Hepatocyte (in vitro differentiated cells): ENCODE data around the gene SLC25A12. TPM values are rescaled to one million over a fixed set of nuclear protein-coding genes. Genes with fewer than 3 reads are reported as not detected.

Experiments
- DNase-seq: peaks from one replicate; pipeline ENCODE4 v3.0.0-alpha.2; 2016; ENCODE audit warnings: low spot score
- H2AFZ ChIP-seq: fragments of 200-600 bp; sonication (generic); 2 replicates; pipeline ENCODE4 v1.6.0; 2016; ENCODE audit warnings: antibody characterized with exemption, mild to moderate bottlenecking
- H3K27ac ChIP-seq: fragments of 200-600 bp; sonication (generic); 2 replicates; pipeline ENCODE4 v1.5.1; 2016; ENCODE audit warnings: mild to moderate bottlenecking
- H3K27me3 ChIP-seq: fragments of 200-600 bp; sonication (generic); 2 replicates; pipeline ENCODE4 v1.6.1; 2016
- H3K36me3 ChIP-seq: fragments of 200-600 bp; sonication (generic); replicated peaks from 2 replicates; pipeline ENCODE4 v1.5.1; 2016; ENCODE audit warnings: low read depth; ENCODE audit not compliant: insufficient read depth
- H3K4me1 ChIP-seq: fragments of 200-600 bp; sonication (generic); 2 replicates; pipeline ENCODE4 v1.5.1; 2016; ENCODE audit warnings: mild to moderate bottlenecking, moderate library complexity; ENCODE audit not compliant: insufficient read depth
- H3K4me2 ChIP-seq: fragments of 200-600 bp; sonication (generic); 2 replicates; pipeline ENCODE4 v1.6.0; 2016
- H3K4me3 ChIP-seq: fragments of 200-600 bp; sonication (generic); 2 replicates; pipeline ENCODE4 v1.5.1; 2016; ENCODE audit warnings: mild to moderate bottlenecking
- H3K79me2 ChIP-seq: fragments of 200-600 bp; sonication (generic); 2 replicates; pipeline ENCODE4 v1.6.0; 2017; ENCODE audit warnings: mild to moderate bottlenecking
- H3K9me2 ChIP-seq: fragments of 200-600 bp; sonication (generic); replicated peaks from 2 replicates; pipeline ENCODE4 v1.6.0; 2017; ENCODE audit warnings: mild to moderate bottlenecking; ENCODE audit not compliant: insufficient read depth
- H3K9me3 ChIP-seq: fragments of 200-600 bp; sonication (generic); 2 replicates; pipeline ENCODE4 v1.5.1; 2016; ENCODE audit warnings: low read depth, mild to moderate bottlenecking
- H4K20me1 ChIP-seq: fragments of 200-600 bp; sonication (generic); 2 replicates; pipeline ENCODE4 v1.6.0; 2016; ENCODE audit warnings: mild to moderate bottlenecking; ENCODE audit not compliant: insufficient read depth, poor library complexity, severe bottlenecking
- EZH2 ChIP-seq: fragments of 200-600 bp; sonication (generic); IDR thresholded peaks from 2 replicates; pipeline ENCODE4 v1.6.1; 2016; ENCODE audit warnings: antibody characterized with exemption, mild to moderate bottlenecking, borderline replicate concordance
- EZH2phosphoT487 ChIP-seq: fragments of 200-600 bp; sonication (generic); IDR thresholded peaks from one replicate; pipeline ENCODE4 v1.6.1; 2018; ENCODE audit warnings: antibody characterized with exemption, mild to moderate bottlenecking, low read depth, moderate library complexity; ENCODE audit not compliant: unreplicated experiment, severe bottlenecking
- WGBS: methylation state at CpG from one replicate; pipeline ENCODE4 v1.1.6; 2016; ENCODE audit warnings: low lambda C conversion rate; ENCODE audit errors: missing lambda C conversion rate; 5-methylcytosine and 5-hydroxymethylcytosine counted together
- polyA plus RNA-seq: library from polyadenylated mRNA; unstranded; fragments of >200 nt; fragmentation: Nextera tagmentation; extraction: Ambion mirVana; gene quantifications from 2 replicates; pipeline ENCODE4 v1.2.1, GENCODE V29; 2016
- total RNA-seq: library from RNA; depleted of rRNA; stranded (reverse); fragments of >200 nt; gene quantifications from 2 replicates; pipeline ENCODE4 v1.2.3, GENCODE V29; 2014
- TF ChIP-seq, protein P1 (sequence below): fragments of 200-600 bp; sonication (generic); IDR thresholded peaks from 2 replicates; pipeline ENCODE4 v1.5.1; 2016; ENCODE audit warnings: antibody characterized with exemption, mild to moderate bottlenecking; ENCODE audit not compliant: poor library complexity

The SLC25A12 gene
- total and polyA plus RNA-seq, 2 experiments from 2014 or later, result 7.1 to 11.1 TPM

DNA sequence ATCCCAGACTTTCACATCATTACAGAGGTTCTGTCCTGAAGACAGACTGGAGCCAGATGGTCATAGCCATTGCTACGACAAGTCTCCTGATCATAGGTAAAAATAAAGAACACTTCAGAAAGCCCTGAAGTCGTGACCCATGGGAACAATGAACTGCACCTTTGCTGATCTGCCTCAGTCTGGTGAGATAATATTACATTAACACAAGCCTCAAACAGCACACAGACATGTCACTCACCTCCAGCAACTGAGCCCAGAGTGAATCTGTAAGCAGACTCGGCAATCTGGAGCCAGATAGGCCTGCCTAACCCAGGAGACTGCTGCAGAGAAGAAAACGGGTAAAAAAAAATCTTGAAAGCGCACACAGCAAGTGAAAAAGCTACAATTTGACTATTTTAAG, 79.2 kb downstream of the SLC25A12 start:
- TF ChIP-seq EZH2 (no peak), EZH2phosphoT487 (no peak)
- TF ChIP-seq, protein P1, sequence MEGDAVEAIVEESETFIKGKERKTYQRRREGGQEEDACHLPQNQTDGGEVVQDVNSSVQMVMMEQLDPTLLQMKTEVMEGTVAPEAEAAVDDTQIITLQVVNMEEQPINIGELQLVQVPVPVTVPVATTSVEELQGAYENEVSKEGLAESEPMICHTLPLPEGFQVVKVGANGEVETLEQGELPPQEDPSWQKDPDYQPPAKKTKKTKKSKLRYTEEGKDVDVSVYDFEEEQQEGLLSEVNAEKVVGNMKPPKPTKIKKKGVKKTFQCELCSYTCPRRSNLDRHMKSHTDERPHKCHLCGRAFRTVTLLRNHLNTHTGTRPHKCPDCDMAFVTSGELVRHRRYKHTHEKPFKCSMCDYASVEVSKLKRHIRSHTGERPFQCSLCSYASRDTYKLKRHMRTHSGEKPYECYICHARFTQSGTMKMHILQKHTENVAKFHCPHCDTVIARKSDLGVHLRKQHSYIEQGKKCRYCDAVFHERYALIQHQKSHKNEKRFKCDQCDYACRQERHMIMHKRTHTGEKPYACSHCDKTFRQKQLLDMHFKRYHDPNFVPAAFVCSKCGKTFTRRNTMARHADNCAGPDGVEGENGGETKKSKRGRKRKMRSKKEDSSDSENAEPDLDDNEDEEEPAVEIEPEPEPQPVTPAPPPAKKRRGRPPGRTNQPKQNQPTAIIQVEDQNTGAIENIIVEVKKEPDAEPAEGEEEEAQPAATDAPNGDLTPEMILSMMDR, result no peak
- Histone ChIP-seq H3K9me3 (no peaks in the 10 kb centered on the region), H4K20me1 (no peaks in the 10 kb centered on the region), H3K79me2 (no peaks in the 10 kb centered on the region), H3K36me3 (no peaks in the 10 kb centered on the region), H3K27ac (no peak overlapping the region), H3K4me1 (no peaks in the 10 kb centered on the region), H3K4me2 (no peak overlapping the region), H3K27me3 (no peaks in the 10 kb centered on the region), H2AFZ (no peak overlapping the region), H3K9me2 (no peaks in the 10 kb centered on the region), H3K4me3 (no peak overlapping the region)
- 72% methylated on average over 5 of the region's 5 CpGs for WGBS
- no peak for DNase-seq

DNA sequence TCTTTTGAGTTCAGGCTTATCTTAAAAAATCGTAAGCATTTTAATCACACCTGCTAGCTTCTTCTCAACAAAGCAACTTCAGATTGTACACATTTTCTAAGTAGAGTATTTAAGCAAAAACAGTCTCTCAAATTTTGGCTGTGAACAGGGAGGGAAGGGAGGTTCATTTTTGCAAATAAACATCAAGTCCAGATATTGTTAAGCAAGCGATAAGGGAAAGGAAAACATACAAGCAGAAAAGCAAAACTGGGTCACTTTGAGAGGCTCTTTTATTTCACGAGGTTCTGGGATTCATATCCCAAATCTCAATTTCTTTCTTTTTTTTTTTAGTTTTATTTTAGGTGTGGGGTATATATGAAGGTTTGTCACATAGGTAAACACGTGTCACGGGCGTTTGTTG, 79.9 kb downstream of the SLC25A12 start:
- H3K9me3 ChIP-seq, result no peaks in the 10 kb centered on the region

DNA sequence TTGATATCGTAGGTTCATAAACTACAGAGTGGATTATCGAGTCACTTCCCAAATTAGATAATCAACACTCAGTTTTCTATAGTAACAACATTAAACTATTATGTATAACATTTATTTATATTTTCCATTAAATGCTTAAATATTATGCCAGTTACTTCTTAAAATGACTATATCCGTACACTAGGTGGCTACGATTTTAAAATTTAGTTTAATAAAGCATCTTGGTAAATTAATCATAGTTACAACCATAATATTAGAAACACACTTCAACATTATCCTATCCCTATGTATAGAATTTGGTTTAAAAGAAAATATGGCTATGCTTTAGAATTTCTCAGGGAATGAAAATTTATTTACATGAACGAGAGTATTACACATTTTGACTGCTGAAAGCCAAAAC, 80.3 kb downstream of the SLC25A12 start:
- TF ChIP-seq, protein P1, result no peak
- no peak for TF ChIP-seq EZH2
- no peak for TF ChIP-seq EZH2phosphoT487
- no peak overlapping the region for H2AFZ ChIP-seq
- H3K9me2 ChIP-seq, result no peaks in the 10 kb centered on the region
- H3K9me3 ChIP-seq, result no peaks in the 10 kb centered on the region
- no peaks in the 10 kb centered on the region for H3K4me1 ChIP-seq
- WGBS, result 95% methylated on average over 5 of the region's 5 CpGs
- H4K20me1 ChIP-seq, result no peaks in the 10 kb centered on the region
- no peak for DNase-seq
- H3K79me2 ChIP-seq, result no peaks in the 10 kb centered on the region
- no peaks in the 10 kb centered on the region for H3K36me3 ChIP-seq
- no peak overlapping the region for H3K27ac ChIP-seq
- no peak overlapping the region for H3K4me2 ChIP-seq
- no peaks in the 10 kb centered on the region for H3K27me3 ChIP-seq
- H3K4me3 ChIP-seq, result no peak overlapping the region

More for the DNA sequence above, 79.9 kb downstream of the SLC25A12 start:
- Histone ChIP-seq H3K4me2 (no peak overlapping the region), H2AFZ (no peak overlapping the region), H3K9me2 (no peaks in the 10 kb centered on the region), H3K4me1 (no peaks in the 10 kb centered on the region), H3K27ac (no peak overlapping the region), H3K36me3 (no peaks in the 10 kb centered on the region), H4K20me1 (no peaks in the 10 kb centered on the region), H3K27me3 (no peaks in the 10 kb centered on the region), H3K4me3 (no peak overlapping the region), H3K79me2 (no peaks in the 10 kb centered on the region)
- DNase-seq, result no peak
- 82% methylated on average over 6 of the region's 6 CpGs for WGBS
- TF ChIP-seq, protein P1, result no peak
- TF ChIP-seq EZH2phosphoT487 (no peak), EZH2 (no peak)

DNA sequence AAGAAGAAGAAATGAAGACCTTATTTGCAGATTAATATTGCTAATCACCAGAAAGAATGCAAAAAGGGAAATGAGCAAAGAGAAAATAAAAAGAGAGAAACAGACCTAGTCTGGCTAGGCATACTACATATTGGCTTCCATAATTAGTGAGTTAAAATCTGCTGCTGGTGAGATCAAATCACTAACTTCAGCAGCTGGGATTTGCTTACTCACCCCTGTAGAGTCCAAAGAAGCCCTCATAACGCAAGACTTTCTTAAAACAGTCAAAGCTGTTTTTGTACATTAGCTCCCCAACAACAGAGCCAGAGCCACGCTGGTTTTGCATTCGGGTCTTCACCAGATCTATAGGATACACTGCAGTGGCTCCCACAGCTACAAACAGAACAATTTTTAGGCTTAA, 80.9 kb downstream of the SLC25A12 start:
- no peak overlapping the region for H3K4me3 ChIP-seq
- no peaks in the 10 kb centered on the region for H4K20me1 ChIP-seq
- H3K36me3 ChIP-seq, result no peaks in the 10 kb centered on the region
- 93% methylated on average over 3 of the region's 3 CpGs for whole genome bisulfite sequencing
- no peaks in the 10 kb centered on the region for H3K79me2 ChIP-seq
- no peak for DNase-seq
- TF ChIP-seq, protein P1, result no peak
- TF ChIP-seq EZH2phosphoT487 (no peak), EZH2 (no peak)
- H3K4me1 ChIP-seq, result no peaks in the 10 kb centered on the region
- H3K9me3 ChIP-seq, result no peaks in the 10 kb centered on the region
- H3K4me2 ChIP-seq, result no peak overlapping the region
- H3K27ac ChIP-seq, result no peak overlapping the region
- H3K27me3 ChIP-seq, result no peaks in the 10 kb centered on the region
- no peaks in the 10 kb centered on the region for H3K9me2 ChIP-seq
- no peak overlapping the region for H2AFZ ChIP-seq
